K562 (cell line): ENCODE measurements around the gene PARPBP. TPM values are rescaled to one million over a fixed set of nuclear protein-coding genes. Genes with fewer than 3 reads are reported as not detected.

Experiments
- C11orf30 ChIP-seq: fragments of 450-650 bp; IDR thresholded peaks from 2 replicates; pipeline ENCODE4 v1.6.1; 2016; ENCODE audit warnings: low read depth, mild to moderate bottlenecking
- ESRRA ChIP-seq: fragments of 450-650 bp; IDR thresholded peaks from 2 replicates; pipeline ENCODE4 v1.6.1; 2014; ENCODE audit warnings: low read depth, mild to moderate bottlenecking, moderate library complexity, borderline replicate concordance
- ETS2 ChIP-seq: IDR thresholded peaks from 2 replicates; pipeline ENCODE4 v1.6.1; 2016; ENCODE audit warnings: borderline replicate concordance, missing genetic modification characterization, mild to moderate bottlenecking, moderate library complexity, missing compliant biosample characterization; ENCODE audit not compliant: poor library complexity, severe bottlenecking
- HMG20A ChIP-seq: fragments of 450-650 bp; formaldehyde crosslinking; conservative IDR thresholded peaks from 2 replicates; pipeline ENCODE4 v1.4.0; 2020; ENCODE audit warnings: mild to moderate bottlenecking, mixed read lengths
- IFI16 ChIP-seq: fragments of 250-450 bp; sonication (Bioruptor Pico); IDR thresholded peaks from 2 replicates; pipeline ENCODE4 v2.1.2; 2022; ENCODE audit warnings: mild to moderate bottlenecking, inconsistent platforms
- JUN ChIP-seq, 2 experiments: sonication (generic) in 1 of 2; formaldehyde crosslinking in 1 of 2; IDR thresholded peaks; 2 replicates each; pipeline versions ENCODE4 v1.6.1 to v1.8.0; 2012 to 2022; ENCODE audit warnings: borderline replicate concordance in 2 of 2, mild to moderate bottlenecking in 2 of 2, improper control_type of control experiment in 1 of 2, low read depth in 1 of 2, low read length in 1 of 2, missing genetic modification reagents in 1 of 2
- MCM7 ChIP-seq, 2 experiments: fragments of 450-650 bp; IDR thresholded peaks; 2 replicates each; pipeline ENCODE4 v1.6.1; 2016 to 2018
- MYC ChIP-seq, 2 experiments: fragments of 250-450 bp in 1 of 2; sonication (Bioruptor Pico) in 1 of 2; IDR thresholded peaks; 2 replicates each; pipeline versions ENCODE4 v1.5.1 to v1.6.1; 2012 to 2021; ENCODE audit warnings: low read depth in 2 of 2, borderline replicate concordance in 1 of 2, improper control_type of control experiment in 1 of 2, low read length in 1 of 2, mild to moderate bottlenecking in 1 of 2, moderate library complexity in 1 of 2
- POLR2G ChIP-seq: fragments of 200-400 bp; formaldehyde crosslinking; IDR thresholded peaks from 2 replicates; pipeline ENCODE4 v1.6.1; 2017; ENCODE audit warnings: low read depth, mild to moderate bottlenecking, antibody characterized with exemption, low read length, moderate library complexity
- POLR2H ChIP-seq: IDR thresholded peaks from 2 replicates; pipeline ENCODE4 v1.6.1; 2016; ENCODE audit warnings: missing genetic modification characterization, low read depth, mild to moderate bottlenecking, control low read depth, missing compliant biosample characterization, moderate library complexity
- TFAM ChIP-seq: fragments of 250-450 bp; sonication (Bioruptor Pico); conservative IDR thresholded peaks from 2 replicates; pipeline ENCODE4 v1.5.0; 2021; ENCODE audit warnings: mild to moderate bottlenecking, moderate library complexity
- UBTF ChIP-seq, 2 experiments: IDR thresholded peaks; 2 replicates each; pipeline ENCODE4 v1.6.1; 2012; ENCODE audit warnings: improper control_type of control experiment in 2 of 2, low read depth in 2 of 2, low read length in 2 of 2, borderline replicate concordance in 1 of 2
- polyA plus RNA-seq, 8 experiments: library from polyadenylated mRNA; depleted of rRNA in 4 of 8; stranded (reverse) in 5 of 8; unstranded in 3 of 8; fragments of >200 nt; fragmentation: Nextera tagmentation in 2 of 8; fragmentation: Illumina TruSeq in 1 of 8; extraction: Ambion mirVana in 2 of 8; extraction: Trizol in 1 of 8; gene quantifications; 2 replicates each; pipeline versions ENCODE4 v1.2.1 to v1.2.3, GENCODE V29; 2011 to 2014; ENCODE audit warnings: inconsistent platforms in 1 of 8, missing spikeins in 1 of 8
- total RNA-seq, 7 experiments: library from RNA; depleted of rRNA in 6 of 7; stranded (reverse); fragments of >200 nt in 6 of 7; fragmentation: Illumina TruSeq in 2 of 7; extraction: Trizol in 2 of 7; gene quantifications; 2 replicates each; pipeline versions ENCODE4 v1.2.1 to v1.2.3, GENCODE V29; 2011 to 2021; ENCODE audit warnings: low replicate concordance in 1 of 7
- TF ChIP-seq, protein P1 (sequence below): fragments of 450-650 bp; formaldehyde crosslinking; IDR thresholded peaks from 2 replicates; pipeline ENCODE4 v1.4.0; 2020; ENCODE audit warnings: mild to moderate bottlenecking, moderate library complexity
- TF ChIP-seq, protein P2 (sequence below): fragments of 250-450 bp; sonication (Bioruptor Pico); IDR thresholded peaks from 2 replicates; pipeline ENCODE4 v1.5.0; 2021; ENCODE audit warnings: mild to moderate bottlenecking, borderline replicate concordance
- TF ChIP-seq, protein P3 (sequence below): fragments of 250-450 bp; sonication (Bioruptor Pico); IDR thresholded peaks from 2 replicates; pipeline ENCODE4 v1.8.0; 2022; ENCODE audit warnings: inconsistent platforms

Gene PARPBP
- total and polyA plus RNA-seq, 9 of the 15 experiments (the other 6 are each of a cell fraction or from before 2014, with no cell fraction given), result 26.1 to 62.5 (median 49.0) TPM

DNA sequence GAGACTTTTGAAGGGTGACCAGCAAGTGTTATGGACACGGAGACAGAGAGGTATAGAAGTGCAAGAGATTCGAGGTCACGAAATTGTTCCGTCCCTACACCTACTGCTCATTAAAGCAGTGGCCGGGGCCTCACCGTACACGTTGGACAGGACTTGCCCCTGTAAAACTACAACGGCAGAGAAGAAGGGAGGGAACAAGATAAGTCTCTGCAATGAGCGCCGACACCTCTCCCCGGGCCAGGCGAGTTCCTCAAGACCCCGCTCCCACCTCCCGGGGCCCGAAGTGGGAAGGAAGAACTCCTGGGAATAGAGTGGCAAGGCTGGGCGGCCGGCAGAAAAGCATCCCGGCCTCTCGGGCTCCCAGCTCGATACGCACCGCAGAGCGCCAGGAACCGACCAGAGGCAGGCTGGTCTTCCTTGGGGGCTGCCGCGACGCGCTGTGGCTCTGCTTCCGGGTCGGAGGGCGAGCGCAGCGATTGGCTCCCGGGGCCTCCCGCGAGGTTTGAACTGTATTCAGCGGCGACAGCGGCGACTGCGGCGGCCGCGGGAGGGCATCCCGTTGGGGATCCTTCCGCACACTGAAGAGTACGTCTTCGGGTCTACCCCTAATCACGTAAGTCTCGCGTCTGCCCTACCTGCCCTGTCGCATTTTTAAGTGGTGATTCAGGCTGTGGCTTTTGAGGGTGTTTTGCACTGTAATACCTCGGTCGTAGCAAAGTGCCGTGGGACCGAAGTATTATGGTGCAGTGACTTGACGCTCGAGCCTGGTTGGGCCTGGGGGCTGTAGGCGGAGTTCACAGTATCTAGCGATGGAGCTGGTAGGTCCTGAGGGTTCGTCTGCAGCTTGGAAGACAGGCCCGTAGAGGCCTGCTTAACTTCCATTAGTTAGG lies at the start of gene PARPBP, which contains the start of gene NUP37 (continued):
- TF ChIP-seq MYC (IDR thresholded peaks at IDR 0.05; ENCODE audit: low read depth, low read length), result peak; percentile 76
- no peak for TF ChIP-seq MYC (CRISPR knock-in tag; IDR thresholded peaks at IDR 0.05; ENCODE audit: borderline replicate concordance, low read depth)
- TF ChIP-seq IFI16 (CRISPR knock-in tag), result no peak
- TF ChIP-seq, protein P1, sequence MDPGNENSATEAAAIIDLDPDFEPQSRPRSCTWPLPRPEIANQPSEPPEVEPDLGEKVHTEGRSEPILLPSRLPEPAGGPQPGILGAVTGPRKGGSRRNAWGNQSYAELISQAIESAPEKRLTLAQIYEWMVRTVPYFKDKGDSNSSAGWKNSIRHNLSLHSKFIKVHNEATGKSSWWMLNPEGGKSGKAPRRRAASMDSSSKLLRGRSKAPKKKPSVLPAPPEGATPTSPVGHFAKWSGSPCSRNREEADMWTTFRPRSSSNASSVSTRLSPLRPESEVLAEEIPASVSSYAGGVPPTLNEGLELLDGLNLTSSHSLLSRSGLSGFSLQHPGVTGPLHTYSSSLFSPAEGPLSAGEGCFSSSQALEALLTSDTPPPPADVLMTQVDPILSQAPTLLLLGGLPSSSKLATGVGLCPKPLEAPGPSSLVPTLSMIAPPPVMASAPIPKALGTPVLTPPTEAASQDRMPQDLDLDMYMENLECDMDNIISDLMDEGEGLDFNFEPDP, result no peak
- no peak for TF ChIP-seq ETS2 (tag)
- 0 out of 2 replicates have a peak, but pooled peaks have one; percentile 16 for TF ChIP-seq JUN (IDR thresholded peaks at IDR 0.05; ENCODE audit: borderline replicate concordance, low read depth, low read length)
- peak; percentile 93 for TF ChIP-seq JUN (CRISPR knock-in tag; IDR thresholded peaks at IDR 0.05; ENCODE audit: borderline replicate concordance)
- 0 out of 4 replicates have a peak, but pooled peaks of 1 of the 2 experiments have one; percentile 53 for TF ChIP-seq UBTF (IDR thresholded peaks at IDR 0.05; ENCODE audit: borderline replicate concordance in 1 of 2, low read depth in 2 of 2, low read length in 2 of 2)
- TF ChIP-seq ESRRA, result peak; percentile 41; the same call in 1 of the 2 replicates
- no peak for TF ChIP-seq MCM7 (IDR thresholded peaks at IDR 0.05)
- TF ChIP-seq, protein P2, sequence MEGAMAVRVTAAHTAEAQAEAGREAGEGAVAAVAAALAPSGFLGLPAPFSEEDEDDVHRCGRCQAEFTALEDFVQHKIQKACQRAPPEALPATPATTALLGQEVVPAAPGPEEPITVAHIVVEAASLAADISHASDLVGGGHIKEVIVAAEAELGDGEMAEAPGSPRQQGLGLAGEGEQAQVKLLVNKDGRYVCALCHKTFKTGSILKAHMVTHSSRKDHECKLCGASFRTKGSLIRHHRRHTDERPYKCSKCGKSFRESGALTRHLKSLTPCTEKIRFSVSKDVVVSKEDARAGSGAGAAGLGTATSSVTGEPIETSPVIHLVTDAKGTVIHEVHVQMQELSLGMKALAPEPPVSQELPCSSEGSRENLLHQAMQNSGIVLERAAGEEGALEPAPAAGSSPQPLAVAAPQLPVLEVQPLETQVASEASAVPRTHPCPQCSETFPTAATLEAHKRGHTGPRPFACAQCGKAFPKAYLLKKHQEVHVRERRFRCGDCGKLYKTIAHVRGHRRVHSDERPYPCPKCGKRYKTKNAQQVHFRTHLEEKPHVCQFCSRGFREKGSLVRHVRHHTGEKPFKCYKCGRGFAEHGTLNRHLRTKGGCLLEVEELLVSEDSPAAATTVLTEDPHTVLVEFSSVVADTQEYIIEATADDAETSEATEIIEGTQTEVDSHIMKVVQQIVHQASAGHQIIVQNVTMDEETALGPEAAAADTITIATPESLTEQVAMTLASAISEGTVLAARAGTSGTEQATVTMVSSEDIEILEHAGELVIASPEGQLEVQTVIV (CRISPR knock-in tag), result no peak
- TF ChIP-seq POLR2H, result peak; percentile 87
- TF ChIP-seq TFAM (CRISPR knock-in tag), result no peak
- TF ChIP-seq, protein P3, sequence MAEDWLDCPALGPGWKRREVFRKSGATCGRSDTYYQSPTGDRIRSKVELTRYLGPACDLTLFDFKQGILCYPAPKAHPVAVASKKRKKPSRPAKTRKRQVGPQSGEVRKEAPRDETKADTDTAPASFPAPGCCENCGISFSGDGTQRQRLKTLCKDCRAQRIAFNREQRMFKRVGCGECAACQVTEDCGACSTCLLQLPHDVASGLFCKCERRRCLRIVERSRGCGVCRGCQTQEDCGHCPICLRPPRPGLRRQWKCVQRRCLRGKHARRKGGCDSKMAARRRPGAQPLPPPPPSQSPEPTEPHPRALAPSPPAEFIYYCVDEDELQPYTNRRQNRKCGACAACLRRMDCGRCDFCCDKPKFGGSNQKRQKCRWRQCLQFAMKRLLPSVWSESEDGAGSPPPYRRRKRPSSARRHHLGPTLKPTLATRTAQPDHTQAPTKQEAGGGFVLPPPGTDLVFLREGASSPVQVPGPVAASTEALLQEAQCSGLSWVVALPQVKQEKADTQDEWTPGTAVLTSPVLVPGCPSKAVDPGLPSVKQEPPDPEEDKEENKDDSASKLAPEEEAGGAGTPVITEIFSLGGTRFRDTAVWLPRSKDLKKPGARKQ, result no peak
- TF ChIP-seq POLR2G, result peak; percentile 99
- peak; percentile 94 for TF ChIP-seq C11orf30
- TF ChIP-seq HMG20A (CRISPR knock-in tag), result no peak
